ENCODE data around the gene PRIMPOL. TPM values are rescaled to one million over a fixed set of nuclear protein-coding genes. Genes with fewer than 3 reads are reported as not detected.
"Not testable (repeated sequence)": the region's sequence is repeated elsewhere in the genome, so short reads cannot be mapped to it uniquely, and the experiment has no call there.

PRIMPOL gene
- total RNA-seq, 1 donor from 2014 or later: 16.4 TPM

- Mint-ChIP-seq H3K4me1 (ENCODE audit: low read depth) (peaks cover 16% of the 10 kb centered on the region), H3K27ac (peak overlapping the region; percentile 21)
- not testable (repeated sequence) for H3K9me3 Mint-ChIP-seq; H3K4me3 Mint-ChIP-seq; DNase-seq (ENCODE audit: low spot score); H3K36me3 Mint-ChIP-seq (ENCODE audit: low read depth); H3K27me3 Mint-ChIP-seq (ENCODE audit: insufficient read depth)
- intact Hi-C loops (cut with micrococcal nuclease): loop anchor here (10.0 kb wide), 1 partner anchor 685 kb away; the partner anchor contains the start of gene UFSP2
Measured at GRCh38 chr4:184739575-184739974, 90.0 kb downstream of the PRIMPOL start.

- no peaks in the 10 kb centered on the region for H3K9me3 Mint-ChIP-seq
- no peak overlapping the region for H3K27ac Mint-ChIP-seq
- intact Hi-C loops (cut with micrococcal nuclease): no loop called here
- H3K27me3 Mint-ChIP-seq (ENCODE audit: insufficient read depth): no peaks in the 10 kb centered on the region
- H3K4me1 Mint-ChIP-seq (ENCODE audit: low read depth): peaks cover 19% of the 10 kb centered on the region
- H3K36me3 Mint-ChIP-seq (ENCODE audit: low read depth): peaks cover 1% of the 10 kb centered on the region
- no peak overlapping the region for H3K4me3 Mint-ChIP-seq
- no peak for DNase-seq (ENCODE audit: low spot score)
Measured at GRCh38 chr4:184740980-184741391, 91.4 kb downstream of the PRIMPOL start.

- H3K27me3 Mint-ChIP-seq (ENCODE audit: insufficient read depth); DNase-seq (ENCODE audit: low spot score); H3K9me3 Mint-ChIP-seq; H3K27ac Mint-ChIP-seq; H3K36me3 Mint-ChIP-seq (ENCODE audit: low read depth); H3K4me3 Mint-ChIP-seq; intact Hi-C loops (cut with micrococcal nuclease): not testable (repeated sequence)
- peaks cover 26% of the 10 kb centered on the region for H3K4me1 Mint-ChIP-seq (ENCODE audit: low read depth)
Measured at GRCh38 chr4:184741651-184742050, 92.1 kb downstream of the PRIMPOL start.

- intact Hi-C loops (cut with micrococcal nuclease): no loop called here
- Mint-ChIP-seq H3K36me3 (ENCODE audit: low read depth) (peaks cover 1% of the 10 kb centered on the region), H3K9me3 (no peaks in the 10 kb centered on the region), H3K4me1 (ENCODE audit: low read depth) (peaks cover 34% of the 10 kb centered on the region), H3K4me3 (no peak overlapping the region), H3K27me3 (ENCODE audit: insufficient read depth) (no peaks in the 10 kb centered on the region), H3K27ac (no peak overlapping the region)
- DNase-seq (ENCODE audit: low spot score): no peak
Measured at GRCh38 chr4:184743650-184744049, 94.1 kb downstream of the PRIMPOL start.

GRCh38 chr4:184744236-184744635, 94.7 kb downstream of the PRIMPOL start:
- intact Hi-C loops (cut with micrococcal nuclease): no loop called here
- H3K9me3 Mint-ChIP-seq: no peaks in the 10 kb centered on the region
- peaks cover 31% of the 10 kb centered on the region for H3K4me1 Mint-ChIP-seq (ENCODE audit: low read depth)
- H3K27me3 Mint-ChIP-seq (ENCODE audit: insufficient read depth): no peaks in the 10 kb centered on the region
- no peak overlapping the region for H3K27ac Mint-ChIP-seq
- no peak overlapping the region for H3K4me3 Mint-ChIP-seq
- H3K36me3 Mint-ChIP-seq (ENCODE audit: low read depth): peaks cover 1% of the 10 kb centered on the region
- no peak for DNase-seq (ENCODE audit: low spot score)

Other genes starting within 250 kb of the PRIMPOL start
- gene IRF2, start 175.2 kb upstream of the PRIMPOL start, total RNA-seq: 64.2 and 75.8 TPM in 2 replicates
- 116 and 121 TPM in 2 replicates for gene CASP3, start 291 bp upstream of the PRIMPOL start, total RNA-seq
- 78.3 and 80.3 TPM in 2 replicates for gene CENPU, start 84.4 kb downstream of the PRIMPOL start, total RNA-seq
- 56.7 and 61.8 TPM in 2 replicates for gene ACSL1, start 176.2 kb downstream of the PRIMPOL start, total RNA-seq